NCI-H1048 (cell line): ENCODE data around the gene MEF2A.

ENCODE experiments used
- DNase-seq: peaks from one replicate; lab custom pipeline; 2025; lab: John Stamatoyannopoulos, UW

MEF2A gene

DNA sequence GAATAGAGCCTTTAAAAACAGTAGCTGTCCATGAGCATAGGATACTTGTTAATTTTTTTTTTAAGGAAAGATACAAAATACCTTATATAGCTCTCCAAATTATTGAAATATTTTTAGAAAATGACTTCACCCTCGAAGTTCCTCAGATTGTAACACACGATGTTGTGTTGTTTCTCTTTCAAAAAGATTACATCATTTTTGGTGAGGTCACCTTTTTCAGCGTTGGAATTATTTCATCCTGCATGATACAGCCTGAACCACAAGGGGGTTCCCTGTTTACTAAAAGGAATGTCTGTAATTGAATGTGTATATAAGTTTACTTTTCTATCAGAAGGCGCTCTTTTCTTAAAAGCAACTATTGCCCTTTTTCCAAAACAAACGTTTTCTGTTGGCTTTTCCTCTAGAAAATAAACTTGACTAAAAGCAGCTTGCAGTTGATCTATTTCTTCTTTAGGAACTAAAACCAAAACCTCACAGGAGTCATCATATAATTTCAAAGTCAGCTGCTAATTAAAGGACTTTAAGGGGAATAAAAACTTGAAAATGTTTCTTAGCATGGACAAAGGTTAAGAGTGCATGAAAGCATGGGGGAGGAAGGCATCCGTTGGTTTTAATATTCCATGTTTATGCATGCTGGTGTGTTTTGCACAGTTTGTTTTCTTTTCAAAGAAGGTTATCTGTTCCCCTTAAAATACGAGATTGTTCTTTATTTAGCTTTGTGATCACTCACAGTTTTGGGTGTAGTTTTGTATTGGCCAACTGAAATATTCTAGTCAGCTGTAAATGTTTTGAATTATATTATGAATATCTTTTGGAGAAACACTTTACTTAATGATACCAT lies 138.0 kb downstream of the MEF2A start:
- DNase-seq, result no peak

DNA sequence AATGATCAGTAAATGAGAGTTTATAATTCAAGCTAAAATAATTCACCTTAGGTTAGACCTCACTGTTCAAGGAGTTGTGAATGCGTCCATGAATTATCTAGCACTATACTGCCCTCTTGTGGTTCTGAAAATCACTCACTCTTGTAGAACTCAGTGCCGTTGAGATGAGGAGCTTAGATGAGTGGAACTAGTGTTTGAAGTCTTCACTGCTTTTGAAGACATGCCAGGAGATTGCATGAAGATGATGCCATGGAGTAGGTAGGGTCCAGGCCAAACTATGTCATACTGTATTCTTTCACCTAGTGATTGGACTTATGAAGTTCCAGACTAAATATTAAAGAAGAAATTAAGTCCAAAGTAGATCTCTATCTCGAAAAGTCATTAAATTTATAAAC lies 138.7 kb downstream of the MEF2A start:
- peak; percentile 65 for DNase-seq

DNA sequence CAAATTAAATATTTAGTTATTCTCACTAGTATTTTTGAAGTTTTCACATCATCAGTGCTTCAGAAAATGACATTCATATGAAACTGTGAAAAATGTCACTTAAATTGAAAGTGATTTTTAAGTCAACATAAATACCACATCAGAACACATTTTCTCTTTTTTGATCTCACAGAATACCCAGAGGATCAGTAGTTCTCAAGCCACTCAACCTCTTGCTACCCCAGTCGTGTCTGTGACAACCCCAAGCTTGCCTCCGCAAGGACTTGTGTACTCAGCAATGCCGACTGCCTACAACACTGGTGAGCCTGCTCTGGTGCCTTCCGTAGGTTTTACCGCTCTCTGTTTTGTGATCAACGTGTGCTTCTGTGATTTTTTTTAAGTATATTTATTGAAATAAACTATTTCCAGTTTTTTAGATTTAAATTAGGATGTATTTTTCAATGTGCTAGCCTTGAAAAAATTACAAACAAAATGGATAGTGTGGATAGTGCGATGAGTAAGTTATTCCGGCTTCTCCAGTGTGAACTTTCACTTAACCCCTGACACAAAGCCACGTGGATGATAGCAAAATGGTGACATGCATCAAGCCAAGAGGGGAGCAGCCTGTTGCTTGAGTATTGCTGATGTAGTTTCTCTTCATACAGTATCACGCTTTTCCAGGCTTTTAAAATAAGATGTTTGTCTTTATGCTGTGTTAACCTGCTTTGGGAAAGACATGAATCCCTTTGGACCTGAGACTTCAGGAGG lies 140.9 kb downstream of the MEF2A start:
- no peak for DNase-seq

DNA sequence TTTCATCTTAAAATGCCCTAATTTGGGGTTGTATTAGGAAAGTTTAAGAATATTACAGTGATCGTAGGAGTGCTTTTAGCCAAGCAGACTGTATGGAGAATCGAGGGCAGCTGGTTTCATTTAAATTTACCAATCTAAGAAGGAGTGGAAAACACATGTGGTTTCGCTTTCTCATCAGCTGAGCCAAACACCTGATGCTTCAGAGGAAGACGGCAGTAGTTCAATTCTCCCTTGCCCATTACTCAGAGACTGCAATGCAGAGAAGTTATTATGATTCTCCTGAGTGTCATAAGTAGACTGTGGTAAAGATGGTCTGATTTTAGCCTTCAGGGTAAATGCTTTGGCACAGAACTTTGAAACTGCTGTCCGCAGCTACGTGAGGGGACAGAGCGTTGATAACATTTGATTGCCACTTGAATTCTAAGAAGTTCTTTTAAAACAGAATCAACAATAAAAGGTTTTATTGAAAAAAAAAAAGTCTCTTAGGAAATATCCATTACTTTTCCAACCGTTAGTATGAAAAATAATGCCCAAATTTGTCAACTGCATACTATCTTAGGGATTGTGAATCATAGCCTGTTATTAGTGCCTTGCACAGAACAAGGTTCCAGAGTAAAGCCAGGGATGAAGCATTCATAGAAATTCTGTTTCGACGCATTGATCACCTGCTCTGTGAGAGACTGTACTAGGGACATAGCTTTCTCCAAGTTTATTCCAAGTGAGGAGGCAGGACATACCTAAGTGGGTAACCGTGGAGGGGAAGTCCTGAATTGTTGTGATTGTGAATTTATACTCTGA lies 141.9 kb downstream of the MEF2A start:
- no peak for DNase-seq

DNA sequence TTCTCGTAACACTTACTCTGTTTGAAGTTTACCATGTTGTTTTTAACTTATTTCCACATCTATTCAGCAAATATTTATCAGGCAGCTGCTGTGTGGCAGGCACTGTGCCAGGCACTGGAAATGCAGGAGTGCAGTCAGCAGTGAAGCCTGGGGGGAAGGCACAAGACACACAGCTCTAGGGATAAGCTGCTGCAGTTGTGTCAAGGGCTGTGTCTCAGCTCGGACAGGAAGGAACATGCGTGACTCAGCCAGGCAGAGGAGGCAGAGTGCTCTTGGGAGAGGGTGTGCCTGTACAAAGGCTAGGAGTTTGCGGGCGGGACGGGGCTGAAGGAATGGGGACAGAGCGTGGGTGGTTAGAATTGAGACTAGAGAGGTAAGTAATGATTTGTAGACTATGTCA lies 142.8 kb downstream of the MEF2A start:
- DNase-seq, result no peak

DNA sequence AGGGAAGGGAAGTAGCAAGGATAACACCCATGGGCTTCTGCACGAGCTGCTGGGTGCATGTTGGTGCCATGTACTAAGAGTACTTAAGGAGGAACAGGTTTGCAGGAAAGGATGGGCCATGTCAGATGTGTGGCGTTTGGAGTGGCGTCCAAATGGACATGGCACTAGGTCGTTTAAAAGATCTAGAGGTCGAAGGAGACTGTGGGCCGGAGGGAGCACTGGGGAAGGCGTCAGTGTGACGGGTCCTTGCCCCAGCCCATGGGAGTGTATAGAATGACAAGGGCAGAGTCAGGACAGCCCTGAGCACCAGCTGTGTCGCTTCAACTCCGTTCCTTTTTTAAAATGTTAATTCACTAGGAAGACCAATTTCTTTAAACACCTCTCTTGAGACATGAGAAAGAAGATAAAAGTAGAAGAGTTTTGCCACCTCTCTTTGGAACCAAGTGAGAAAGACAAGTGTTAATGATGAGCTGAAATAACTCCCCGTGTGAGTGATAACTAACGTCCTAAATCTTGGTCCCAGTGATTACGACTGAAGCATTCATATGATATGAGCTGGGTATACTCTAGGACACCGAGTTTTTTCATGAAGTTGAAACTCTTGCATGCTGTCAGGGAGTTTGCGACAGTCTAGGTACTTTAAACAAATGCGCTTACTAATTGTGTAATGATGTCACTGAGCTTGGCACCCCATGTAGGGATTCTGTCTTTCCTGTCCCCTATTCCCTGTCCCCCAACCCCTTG lies 143.6 kb downstream of the MEF2A start:
- DNase-seq, result no peak

DNA sequence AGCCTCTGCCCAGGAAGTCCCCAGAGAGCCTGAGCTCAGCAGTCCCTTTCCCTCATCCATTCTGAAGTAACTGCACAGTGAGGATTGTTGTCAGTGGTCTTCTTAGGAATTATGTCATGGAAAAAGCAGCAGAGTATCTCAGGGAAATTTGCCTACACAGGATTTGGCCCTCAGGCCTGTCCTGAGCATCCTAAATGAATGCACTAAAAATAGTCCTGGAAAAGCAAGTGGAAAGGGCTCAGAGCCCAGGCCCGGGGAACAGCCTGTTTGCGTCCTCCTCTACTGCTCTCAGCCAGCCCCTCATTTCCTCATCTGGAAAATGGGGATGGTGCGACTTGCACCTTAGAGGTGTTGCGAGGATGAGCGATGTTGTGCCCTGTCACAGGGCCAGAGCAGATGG lies 145.8 kb downstream of the MEF2A start:
- no peak for DNase-seq

DNA sequence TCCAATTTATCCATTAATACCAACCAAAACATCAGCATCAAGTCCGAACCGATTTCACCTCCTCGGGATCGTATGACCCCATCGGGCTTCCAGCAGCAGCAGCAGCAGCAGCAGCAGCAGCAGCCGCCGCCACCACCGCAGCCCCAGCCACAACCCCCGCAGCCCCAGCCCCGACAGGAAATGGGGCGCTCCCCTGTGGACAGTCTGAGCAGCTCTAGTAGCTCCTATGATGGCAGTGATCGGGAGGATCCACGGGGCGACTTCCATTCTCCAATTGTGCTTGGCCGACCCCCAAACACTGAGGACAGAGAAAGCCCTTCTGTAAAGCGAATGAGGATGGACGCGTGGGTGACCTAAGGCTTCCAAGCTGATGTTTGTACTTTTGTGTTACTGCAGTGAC lies 146.6 kb downstream of the MEF2A start:
- DNase-seq, result no peak

DNA sequence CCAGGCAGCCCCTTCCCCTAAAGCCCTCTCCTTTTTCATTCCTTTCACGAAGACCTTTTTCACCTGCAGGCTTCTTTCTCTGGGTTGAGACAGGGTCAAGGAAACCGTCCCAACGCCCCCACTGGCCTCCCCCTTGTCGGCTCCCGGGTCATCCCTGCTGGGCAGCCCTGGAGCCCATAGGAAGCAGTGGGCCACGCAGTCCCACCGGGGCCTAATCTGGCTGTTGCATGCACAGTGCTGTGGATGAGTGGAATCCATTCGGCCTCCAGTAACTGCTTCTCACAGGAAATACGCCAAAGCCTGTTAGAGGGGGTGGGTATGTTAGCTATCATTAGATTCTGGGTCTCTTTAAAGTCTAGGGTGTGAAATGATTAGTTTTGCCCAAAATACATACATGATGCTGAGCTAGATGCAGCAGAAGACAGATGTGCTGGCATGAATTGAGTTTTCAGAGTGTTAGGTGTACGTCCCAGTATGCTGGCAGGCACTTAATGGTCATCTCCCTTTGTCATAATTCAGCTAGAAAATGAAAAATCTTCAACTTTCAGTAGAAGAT lies 150.8 kb downstream of the MEF2A start:
- no peak for DNase-seq

DNA sequence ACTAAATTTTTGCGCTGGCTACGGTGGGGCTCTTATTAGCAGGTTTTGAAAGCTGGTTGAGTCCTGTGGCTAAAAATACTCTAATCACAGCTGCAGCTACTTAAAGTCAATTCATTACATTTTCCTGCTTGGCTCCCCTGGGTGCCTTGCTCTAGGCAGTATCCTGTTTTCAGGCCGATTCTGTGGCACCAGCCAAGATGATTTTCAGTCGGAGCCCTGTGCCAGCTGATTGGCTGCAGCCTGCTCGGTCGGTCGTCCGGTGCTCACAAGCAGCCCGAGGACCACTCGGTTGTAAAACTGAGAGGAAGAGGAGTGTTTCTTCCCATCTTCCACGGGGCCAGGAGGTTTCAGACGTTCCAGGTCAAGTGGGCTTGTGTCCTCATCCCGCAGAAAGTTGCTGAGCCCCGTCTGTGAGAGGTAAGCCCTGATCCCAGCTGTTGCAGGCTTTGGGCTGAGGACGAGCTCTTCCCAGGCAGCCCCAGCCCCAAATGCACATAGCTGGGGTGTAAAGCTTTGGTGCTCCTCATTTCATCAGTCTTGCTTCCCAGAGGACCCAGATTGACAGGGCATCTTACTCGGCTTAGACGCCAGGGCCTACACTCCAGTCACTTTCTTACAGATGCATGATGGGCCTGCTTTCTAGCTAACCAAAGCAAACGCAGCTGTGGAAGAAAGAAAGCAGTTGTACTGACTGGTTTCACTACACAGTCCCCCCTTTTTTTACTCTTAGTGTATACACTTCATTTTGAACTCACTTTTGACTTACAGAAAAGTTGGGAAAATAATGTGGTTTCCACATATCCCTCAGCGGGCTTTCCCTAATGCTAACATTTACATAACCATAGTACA lies 151.6 kb downstream of the MEF2A start:
- DNase-seq, result no peak

DNA sequence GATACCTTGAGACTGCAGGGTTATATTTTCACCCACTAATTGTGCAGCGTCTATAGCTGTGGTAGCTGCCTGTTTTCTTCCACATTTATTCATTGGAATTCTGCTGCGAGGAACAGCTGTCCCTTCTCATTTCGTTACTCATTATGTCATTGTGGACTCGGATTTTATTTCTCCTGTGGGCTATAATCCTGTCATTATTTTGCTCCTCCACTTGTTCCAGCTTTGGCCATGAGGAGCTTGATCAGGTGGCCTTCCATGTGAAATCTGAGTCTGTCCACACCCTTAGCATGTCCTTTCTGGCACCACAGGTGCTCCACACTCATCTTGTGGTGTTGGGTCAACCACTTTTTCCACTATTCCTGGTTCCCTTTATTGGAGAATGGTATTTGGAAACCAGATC lies 152.6 kb downstream of the MEF2A start:
- DNase-seq, result no peak

DNA sequence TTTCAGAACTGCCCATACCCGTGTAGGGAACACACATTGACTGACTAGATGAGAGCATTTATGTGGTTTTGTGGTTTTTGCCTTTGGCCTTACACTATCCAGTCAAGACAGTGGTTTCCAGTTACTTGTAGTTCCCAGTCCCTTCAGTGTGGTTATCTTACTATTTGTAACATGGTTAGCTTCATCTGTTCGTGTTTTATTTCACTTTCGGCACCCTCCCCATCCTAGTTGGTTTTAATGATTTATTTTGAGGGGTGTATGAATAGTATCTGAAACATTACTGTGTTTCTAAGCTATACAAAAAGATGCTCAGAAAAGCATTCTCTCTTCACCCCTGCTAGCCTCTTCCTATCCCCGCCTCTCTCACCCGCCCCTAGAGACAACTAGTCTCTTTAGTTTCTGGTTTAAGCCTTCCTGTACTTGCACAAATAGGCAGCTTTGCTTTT lies 153.3 kb downstream of the MEF2A start:
- DNase-seq, result no peak

DNA sequence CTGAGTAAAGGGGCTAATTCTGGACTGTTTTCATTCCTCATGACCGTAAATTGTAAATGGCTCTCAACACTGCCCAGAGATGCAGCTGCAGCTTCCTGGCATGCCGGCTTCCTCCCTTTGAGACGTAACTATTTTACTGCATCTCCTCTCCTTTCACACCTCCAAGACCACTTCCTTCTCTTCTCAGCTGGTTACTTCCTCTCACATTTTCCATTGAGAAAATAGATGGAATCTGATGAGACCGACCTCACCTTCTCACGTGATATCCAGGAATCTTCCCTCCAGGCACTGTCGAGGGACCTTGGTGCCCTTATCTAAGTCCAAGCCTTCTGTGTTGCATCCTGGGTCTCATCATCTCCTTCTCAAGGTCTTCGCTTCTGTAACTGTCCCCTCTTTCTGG lies 154.7 kb downstream of the MEF2A start:
- DNase-seq, result no peak

DNA sequence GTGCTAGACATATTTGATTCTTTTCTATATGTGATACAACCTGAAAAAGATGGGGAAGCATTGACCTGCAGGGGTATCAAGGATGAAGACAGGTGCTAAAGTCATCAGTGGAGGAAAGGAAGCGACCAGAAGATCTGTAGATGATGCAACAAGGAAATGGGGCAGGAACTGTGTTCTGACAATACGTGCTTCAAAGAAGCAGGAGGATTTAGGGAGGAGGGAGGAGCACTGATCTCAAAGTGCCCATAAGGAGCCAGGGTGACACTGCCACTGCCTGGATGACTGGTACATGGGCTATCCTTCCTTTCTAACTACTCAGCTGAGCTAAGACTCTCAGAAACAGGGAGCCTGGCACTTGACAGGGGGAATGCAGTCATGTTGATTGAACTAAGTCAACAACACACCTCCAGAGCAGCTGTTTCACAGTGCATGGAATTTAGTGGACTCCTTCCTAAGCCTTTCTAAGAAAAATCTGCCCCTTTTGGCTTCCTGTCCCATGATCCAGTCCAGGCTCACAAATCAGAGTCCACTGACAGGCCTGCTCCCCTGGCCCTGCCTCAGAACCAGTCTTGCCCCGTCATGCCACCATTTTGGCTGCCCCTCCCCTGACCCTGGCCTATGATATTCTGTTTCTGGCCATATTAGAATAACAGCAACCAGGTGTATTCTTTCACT lies 155.5 kb downstream of the MEF2A start:
- DNase-seq, result no peak

DNA sequence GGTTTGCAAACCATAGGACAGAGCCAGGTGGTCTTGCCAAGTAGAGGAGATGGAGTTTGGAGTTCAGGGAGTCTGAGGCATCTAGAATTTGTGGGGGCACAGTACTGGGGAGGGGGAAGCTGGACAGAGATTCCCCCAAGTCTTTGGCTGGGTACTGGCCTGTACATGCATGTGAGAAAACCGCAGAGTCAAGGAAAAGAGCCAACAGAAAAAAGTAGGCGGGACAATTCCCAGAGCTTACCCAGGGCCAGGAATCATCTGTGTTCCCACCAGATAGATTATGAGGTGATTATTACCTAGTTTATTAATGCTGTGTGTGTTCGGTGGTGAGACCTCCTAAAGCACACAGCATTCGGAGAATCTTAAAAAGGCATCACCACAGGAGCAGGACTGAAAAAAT lies 156.1 kb downstream of the MEF2A start:
- no peak for DNase-seq

DNA sequence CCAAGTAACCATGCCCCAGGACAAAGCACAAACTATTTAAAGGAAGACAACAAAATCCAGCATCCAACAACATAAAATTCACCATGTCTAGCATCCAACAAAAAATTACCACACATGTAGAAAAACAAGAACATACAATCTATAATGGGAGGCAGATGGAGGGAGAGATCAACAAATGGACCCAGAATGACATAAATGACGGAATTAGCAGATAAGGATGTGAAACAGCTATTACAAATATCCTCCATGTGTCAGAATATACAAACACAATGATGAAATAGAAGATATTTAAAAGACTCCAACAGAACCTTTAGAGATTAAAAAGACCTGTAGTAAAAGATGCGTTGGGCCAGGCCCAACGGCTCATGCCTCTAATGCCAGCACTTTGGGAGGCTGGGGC lies 156.6 kb downstream of the MEF2A start:
- no peak for DNase-seq

DNA sequence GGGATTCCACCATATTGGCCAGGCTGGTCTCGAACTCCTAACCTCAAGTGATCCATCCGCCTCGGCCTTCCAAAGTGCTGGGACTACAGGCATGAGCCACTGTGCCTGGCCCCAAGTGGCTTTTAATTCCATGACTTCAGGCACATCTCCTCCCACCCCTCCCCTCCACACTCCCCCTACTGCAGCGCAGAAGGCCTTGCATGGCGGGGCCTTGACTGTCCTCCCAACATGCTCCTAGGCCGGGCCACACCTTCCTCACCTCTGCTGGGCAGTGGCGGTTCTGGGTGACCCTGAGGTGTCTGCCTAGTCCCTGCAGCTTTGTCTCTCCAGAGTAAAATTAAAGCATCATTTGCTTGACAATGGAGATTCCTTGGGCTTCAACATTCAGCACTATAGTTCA lies 160.5 kb downstream of the MEF2A start:
- DNase-seq, result no peak

DNA sequence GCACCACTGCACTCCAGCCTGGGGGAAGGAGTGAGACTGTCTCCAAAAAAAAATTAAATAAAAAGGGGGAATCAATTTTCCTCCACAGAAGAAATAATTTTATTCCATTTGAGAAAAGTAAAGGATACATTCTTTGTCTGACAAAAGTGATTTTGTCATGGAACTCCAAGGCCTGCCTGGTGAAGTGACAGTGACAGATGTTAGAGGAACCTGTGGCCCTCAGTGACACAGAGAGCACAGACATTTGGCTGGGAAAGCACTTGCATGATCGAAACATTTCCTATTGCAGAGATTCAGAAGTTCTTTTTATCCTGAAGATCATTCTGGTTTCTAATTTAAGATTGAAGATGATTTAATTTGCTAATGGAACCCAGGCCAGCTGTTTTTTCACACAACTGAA lies 161.5 kb downstream of the MEF2A start:
- DNase-seq, result no peak

DNA sequence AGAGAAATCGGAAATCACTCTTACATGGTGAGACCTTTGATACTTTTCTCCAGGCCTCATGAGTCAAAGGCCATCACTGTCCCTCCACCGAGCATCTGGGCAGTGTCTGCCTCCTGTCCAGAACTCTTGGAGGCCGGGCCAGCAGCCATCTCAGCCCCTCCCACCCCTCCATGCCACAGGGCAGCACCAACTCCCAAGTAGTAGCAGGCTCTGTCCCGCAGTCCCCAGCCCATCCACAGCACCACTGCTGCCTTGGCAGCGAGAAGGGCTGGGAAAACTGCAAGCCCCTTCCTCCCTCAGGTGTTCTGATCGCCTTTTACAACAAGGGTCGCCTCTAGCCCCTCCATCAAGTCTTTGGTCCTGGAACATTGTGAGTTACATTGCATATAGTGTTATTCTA lies 161.9 kb downstream of the MEF2A start:
- DNase-seq, result no peak

DNA sequence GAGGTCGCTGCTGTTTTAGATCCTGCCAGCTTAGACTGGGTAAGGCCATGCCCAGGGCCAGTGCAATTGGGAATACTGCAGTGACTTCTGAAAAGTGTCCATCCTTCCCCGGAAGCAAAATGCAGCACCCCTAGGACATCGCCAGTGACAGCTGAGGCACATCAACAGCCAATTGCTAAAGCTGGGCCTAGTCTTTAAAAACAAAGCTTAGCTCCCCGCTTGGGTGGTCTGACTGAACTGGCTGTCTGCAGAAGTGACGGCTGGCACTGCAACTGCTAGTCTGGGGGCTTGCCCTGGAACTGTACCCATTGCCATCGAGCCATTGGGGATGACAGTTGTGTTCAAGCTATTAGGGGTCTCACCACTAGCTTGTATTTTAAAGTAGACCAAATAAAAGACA lies 163.1 kb downstream of the MEF2A start:
- no peak for DNase-seq
